Endometrial microvascular endothelial cells (primary cell): Measurements from ENCODE around the gene PLET1. TPM values are rescaled to one million over a fixed set of nuclear protein-coding genes. Genes with fewer than 3 reads are reported as not detected.

ENCODE experiments used
- in situ Hi-C: cut with HindIII; loops from 2 replicates; pipeline ENCODE4 v1.10.0; 2017; ENCODE audit warnings: low sequenced_read_pairs, low pct_unique_long_range_greater_than_20kb; ENCODE audit errors: inconsistent ontology term
- total RNA-seq: library from RNA; depleted of rRNA; stranded (reverse); fragments of >200 nt; gene quantifications from one replicate; pipeline ENCODE4 v1.2.3, GENCODE V29; 2015; ENCODE audit errors: inconsistent ontology term

The PLET1 gene
- total RNA-seq, 1 donor from 2014 or later: not detected

- in situ Hi-C loops: no loop called here
Measured at GRCh38 chr11:112289588-112290492, 29.2 kb upstream of the PLET1 start.

- in situ Hi-C loops: no loop called here
Measured at GRCh38 chr11:112288021-112288420, 27.4 kb upstream of the PLET1 start.

- in situ Hi-C loops: no loop called here
Measured at GRCh38 chr11:112285841-112286311, 25.2 kb upstream of the PLET1 start.

- in situ Hi-C loops: no loop called here
Measured at GRCh38 chr11:112281726-112282125, 21.1 kb upstream of the PLET1 start.

- in situ Hi-C loops: no loop called here
Measured at GRCh38 chr11:112280268-112281126, 19.8 kb upstream of the PLET1 start.

GRCh38 chr11:112279901-112280267, 19.2 kb upstream of the PLET1 start:
- in situ Hi-C loops: no loop called here

GRCh38 chr11:112278803-112279202, 18.1 kb upstream of the PLET1 start:
- in situ Hi-C loops: no loop called here

GRCh38 chr11:112277941-112278340, 17.3 kb upstream of the PLET1 start:
- in situ Hi-C loops: no loop called here

GRCh38 chr11:112277029-112277428, 16.4 kb upstream of the PLET1 start:
- in situ Hi-C loops: no loop called here

GRCh38 chr11:112274007-112274783, 13.5 kb upstream of the PLET1 start:
- in situ Hi-C loops: no loop called here

GRCh38 chr11:112273066-112273465, 12.4 kb upstream of the PLET1 start:
- in situ Hi-C loops: no loop called here

GRCh38 chr11:112271242-112271641, 10.6 kb upstream of the PLET1 start:
- in situ Hi-C loops: no loop called here

- in situ Hi-C loops: no loop called here
Measured at GRCh38 chr11:112270551-112271180, 10.0 kb upstream of the PLET1 start.

GRCh38 chr11:112269139-112269538, 8.5 kb upstream of the PLET1 start:
- in situ Hi-C loops: no loop called here

- in situ Hi-C loops: no loop called here
Measured at GRCh38 chr11:112268406-112268805, 7.7 kb upstream of the PLET1 start.

- in situ Hi-C loops: no loop called here
Measured at GRCh38 chr11:112267188-112267591, 6.5 kb upstream of the PLET1 start.

- in situ Hi-C loops: no loop called here
Measured at GRCh38 chr11:112266410-112266778, 5.7 kb upstream of the PLET1 start.

- in situ Hi-C loops: no loop called here
Measured at GRCh38 chr11:112265659-112266409, 5.2 kb upstream of the PLET1 start.
